Calu3 (cell line): ENCODE data around the gene DRAXIN. TPM values are rescaled to one million over a fixed set of nuclear protein-coding genes. Genes with fewer than 3 reads are reported as not detected.

Source experiments
- BruUV-seq: library from RNA; stranded (reverse); fragments of 400-500 nt; replicated peaks from 2 replicates; lab custom pipeline; 2021; lab: Mats Ljungman, UMichigan
- CTCF ChIA-PET: fragments of 300-600 bp; sonication (Branson Sonifier 250); formaldehyde crosslinking; loops from one replicate; lab custom pipeline; 2022; ENCODE audit warnings: antibody characterized with exemption; lab: Charles Lee
- DNase-seq: peaks from one replicate; pipeline ENCODE4 v3.0.0; 2022
- H3K27ac Mint-ChIP-seq: one replicate; pipeline ENCODE4 v1.8.0; 2022; ENCODE audit warnings: mixed read lengths; ENCODE audit not compliant: unreplicated experiment
- H3K27me3 Mint-ChIP-seq: one replicate; pipeline ENCODE4 v1.8.0; 2022; ENCODE audit warnings: mixed read lengths; ENCODE audit not compliant: unreplicated experiment
- H3K36me3 Mint-ChIP-seq: one replicate; pipeline ENCODE4 v1.8.0; 2022; ENCODE audit warnings: mild to moderate bottlenecking, moderate library complexity, mixed read lengths; ENCODE audit not compliant: insufficient read depth, unreplicated experiment
- H3K4me1 Mint-ChIP-seq: one replicate; pipeline ENCODE4 v1.8.0; 2022; ENCODE audit warnings: mild to moderate bottlenecking, low read depth, mixed read lengths; ENCODE audit not compliant: unreplicated experiment
- H3K4me3 Mint-ChIP-seq: one replicate; pipeline ENCODE4 v1.8.0; 2022; ENCODE audit warnings: mild to moderate bottlenecking, low read depth, moderate library complexity, mixed read lengths; ENCODE audit not compliant: unreplicated experiment
- H3K9me3 Mint-ChIP-seq: one replicate; pipeline ENCODE4 v1.8.0; 2022; ENCODE audit warnings: low read depth, mixed read lengths; ENCODE audit not compliant: unreplicated experiment
- intact Hi-C: fragments of 100-400 bp; cut with micrococcal nuclease; formaldehyde crosslinking; loops from one replicate; pipeline ENCODE4 v1.10.0; 2022; ENCODE audit not compliant: unreplicated experiment
- total RNA-seq: library from RNA; stranded (reverse); gene quantifications from 2 replicates; pipeline ENCODE4 v1.2.3, GENCODE V29; 2022
- TF ChIP-seq, protein P1 (sequence below): fragments of 200-600 bp; IDR thresholded peaks from one replicate; pipeline ENCODE4 v1.8.0; 2022; ENCODE audit warnings: antibody characterized with exemption; ENCODE audit not compliant: unreplicated experiment

Gene DRAXIN
- total RNA-seq, 1 experiment from 2014 or later = not detected

DNA sequence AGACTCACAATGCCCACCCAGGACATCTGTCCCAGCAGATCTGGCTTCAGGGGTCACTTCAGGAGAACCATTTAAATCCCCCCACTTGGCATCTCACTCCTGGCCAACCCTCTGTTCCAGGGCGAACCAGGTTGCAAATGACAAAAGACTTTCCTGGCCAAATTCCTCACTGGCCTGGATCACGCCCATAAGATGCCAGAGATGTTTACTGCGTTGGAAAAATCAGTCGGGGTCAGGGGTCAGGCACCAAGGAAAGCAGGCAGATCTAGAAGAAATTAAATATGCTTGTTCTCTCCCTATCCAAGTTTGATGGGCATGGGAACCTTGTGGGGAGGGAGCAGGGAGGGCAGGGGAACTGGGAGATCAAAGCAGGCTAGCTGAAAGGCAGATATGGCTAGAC lies 29.8 kb downstream of the DRAXIN start:
- no TSS peak for BruUV-seq
- TF ChIP-seq, protein P1, sequence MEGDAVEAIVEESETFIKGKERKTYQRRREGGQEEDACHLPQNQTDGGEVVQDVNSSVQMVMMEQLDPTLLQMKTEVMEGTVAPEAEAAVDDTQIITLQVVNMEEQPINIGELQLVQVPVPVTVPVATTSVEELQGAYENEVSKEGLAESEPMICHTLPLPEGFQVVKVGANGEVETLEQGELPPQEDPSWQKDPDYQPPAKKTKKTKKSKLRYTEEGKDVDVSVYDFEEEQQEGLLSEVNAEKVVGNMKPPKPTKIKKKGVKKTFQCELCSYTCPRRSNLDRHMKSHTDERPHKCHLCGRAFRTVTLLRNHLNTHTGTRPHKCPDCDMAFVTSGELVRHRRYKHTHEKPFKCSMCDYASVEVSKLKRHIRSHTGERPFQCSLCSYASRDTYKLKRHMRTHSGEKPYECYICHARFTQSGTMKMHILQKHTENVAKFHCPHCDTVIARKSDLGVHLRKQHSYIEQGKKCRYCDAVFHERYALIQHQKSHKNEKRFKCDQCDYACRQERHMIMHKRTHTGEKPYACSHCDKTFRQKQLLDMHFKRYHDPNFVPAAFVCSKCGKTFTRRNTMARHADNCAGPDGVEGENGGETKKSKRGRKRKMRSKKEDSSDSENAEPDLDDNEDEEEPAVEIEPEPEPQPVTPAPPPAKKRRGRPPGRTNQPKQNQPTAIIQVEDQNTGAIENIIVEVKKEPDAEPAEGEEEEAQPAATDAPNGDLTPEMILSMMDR = no peak
- peaks cover 4% of the 10 kb centered on the region for H3K27me3 Mint-ChIP-seq
- CTCF ChIA-PET = no interaction called here
- no peaks in the 10 kb centered on the region for H3K9me3 Mint-ChIP-seq
- intact Hi-C loops = no loop called here
- no peak for DNase-seq
- no peak overlapping the region for H3K27ac Mint-ChIP-seq
- no peaks in the 10 kb centered on the region for H3K4me1 Mint-ChIP-seq
- H3K36me3 Mint-ChIP-seq = no peaks in the 10 kb centered on the region
- no peak overlapping the region for H3K4me3 Mint-ChIP-seq

DNA sequence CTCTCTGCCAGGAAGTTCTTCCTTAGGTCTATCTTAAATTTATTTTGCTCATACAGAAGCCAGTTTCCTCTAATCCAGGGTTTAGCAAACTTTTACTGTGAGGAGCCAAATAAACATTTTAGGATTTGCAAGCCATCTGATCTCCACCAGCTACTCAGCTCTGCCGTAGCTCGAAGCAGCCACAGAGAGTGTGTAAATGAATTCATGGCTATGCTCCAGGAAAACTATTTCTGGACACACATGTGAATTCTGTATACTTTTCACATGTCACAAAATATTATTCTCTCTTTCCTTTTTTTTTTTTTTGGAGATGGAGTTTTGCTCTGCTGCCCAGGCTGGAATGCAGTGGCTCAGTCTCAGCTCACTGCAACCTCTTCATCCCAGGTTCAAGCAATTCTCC lies 31.0 kb downstream of the DRAXIN start:
- no peak overlapping the region for H3K4me3 Mint-ChIP-seq
- BruUV-seq = no TSS peak
- no peaks in the 10 kb centered on the region for H3K36me3 Mint-ChIP-seq
- H3K9me3 Mint-ChIP-seq = no peaks in the 10 kb centered on the region
- TF ChIP-seq, protein P1 = no peak
- H3K27ac Mint-ChIP-seq = no peak overlapping the region
- DNase-seq = no peak
- H3K27me3 Mint-ChIP-seq = no peaks in the 10 kb centered on the region
- no peaks in the 10 kb centered on the region for H3K4me1 Mint-ChIP-seq
- CTCF ChIA-PET = interaction anchor here (0.7 kb wide), 1 partner anchor 69 kb away, joined by 3 read pairs; no protein-coding TSS in a partner anchor
- intact Hi-C loops = no loop called here

DNA sequence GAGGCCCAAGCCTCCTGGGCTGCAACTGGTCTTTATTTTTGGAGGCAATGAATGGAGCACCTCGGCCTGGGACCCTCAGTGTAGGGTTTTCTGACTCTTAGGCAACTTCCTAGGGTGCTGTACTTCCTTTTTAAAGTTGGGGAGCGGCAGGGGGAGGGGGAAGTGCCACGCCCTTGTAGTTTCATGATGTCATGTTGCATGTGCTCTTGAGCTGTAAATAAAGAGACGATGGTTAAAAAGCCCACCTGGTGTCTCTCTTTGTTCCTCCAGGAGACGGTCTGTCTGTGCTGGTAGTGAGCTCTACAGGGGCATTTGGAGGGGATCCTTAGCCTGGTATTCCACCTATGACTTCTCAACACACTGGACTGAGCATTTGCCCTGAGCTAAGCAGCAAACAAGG lies 34.1 kb downstream of the DRAXIN start:
- CTCF ChIA-PET = no interaction called here

DNA sequence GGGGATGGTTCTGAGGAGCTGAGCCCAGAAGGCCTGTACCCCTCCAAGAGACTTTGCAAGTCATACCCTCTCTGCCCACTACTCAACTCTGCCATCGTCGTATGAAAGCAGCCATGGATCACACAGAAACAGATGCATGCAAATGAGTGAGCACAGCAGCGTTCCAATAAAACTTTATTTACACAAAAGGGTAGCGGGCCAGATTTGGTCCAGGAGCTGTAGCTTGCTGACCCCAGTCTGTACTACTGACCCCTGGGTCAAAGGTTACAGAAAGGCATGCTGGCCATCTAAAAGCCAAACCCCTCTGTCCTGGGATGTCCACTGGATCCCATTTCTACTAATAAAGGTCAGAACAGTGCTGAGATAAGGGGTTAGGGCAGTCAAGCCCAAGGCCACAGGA lies 35.6 kb downstream of the DRAXIN start:
- CTCF ChIA-PET = no interaction called here
- DNase-seq = no peak
- no peaks in the 10 kb centered on the region for H3K36me3 Mint-ChIP-seq
- H3K27me3 Mint-ChIP-seq = no peaks in the 10 kb centered on the region
- intact Hi-C loops = no loop called here
- TF ChIP-seq, protein P1 = no peak
- BruUV-seq = no TSS peak
- no peak overlapping the region for H3K4me3 Mint-ChIP-seq
- H3K9me3 Mint-ChIP-seq = no peaks in the 10 kb centered on the region
- no peaks in the 10 kb centered on the region for H3K4me1 Mint-ChIP-seq
- no peak overlapping the region for H3K27ac Mint-ChIP-seq

More for the DNA sequence above, 34.1 kb downstream of the DRAXIN start:
- no peak for DNase-seq
- Mint-ChIP-seq H3K27me3 (no peaks in the 10 kb centered on the region), H3K4me3 (no peak overlapping the region), H3K9me3 (no peaks in the 10 kb centered on the region), H3K4me1 (no peaks in the 10 kb centered on the region), H3K27ac (no peak overlapping the region), H3K36me3 (no peaks in the 10 kb centered on the region)
- intact Hi-C loops = no loop called here
- TF ChIP-seq, protein P1 = no peak
- no TSS peak for BruUV-seq
